ENCODE results near the gene NOP53.

NOP53 gene

GRCh38 chr19:47745010-47745901, at the start of gene NOP53:
Gene NOP53 (plus strand): TSS chr19:47745546. CDS start chr19:47745560, 14 bp downstream.
- CTCF ChIA-PET = interaction anchor here (0.5 to 5.1 kb wide), 19 partner anchors 14 to 461 kb away, joined by 3 to 73 read pairs (median 4); partner anchors contain the start of genes EHD2, KPTN and NAPA
- Histone ChIP-seq H3K4me1 (ENCODE audit: control insufficient read depth, insufficient read depth, low read length) (peaks cover 7% of the 10 kb centered on the region; the same call in 1 of the 2 replicates), H3K36me3 (ENCODE audit: control insufficient read depth in 2 of 2, insufficient read depth in 1 of 2, low read length in 2 of 2) (peaks cover 34 to 36% of the 10 kb centered on the region in 2 experiments), H3K27ac (ENCODE audit: extremely low read depth, low read depth, low read length) (peak within 1 kb of the TSS; percentile 86), H3K9me3 (ENCODE audit: control insufficient read depth, insufficient read depth, low read depth, low read length) (no peaks in the 10 kb centered on the region), H3K4me3 (ENCODE audit: low read depth, low read length) (peak within 1 kb of the TSS; percentile 88)
- POLR2A ChIA-PET = interaction anchor here (0.7 to 2.3 kb wide), 9 partner anchors 10 to 261 kb away, joined by 3 to 7 read pairs (median 4); partner anchors contain the start of genes EHD2, KPTN and SELENOW
- TF ChIP-seq ZBTB11 (tag by site-specific recombination; conservative IDR thresholded peaks at IDR 0.05; ENCODE audit: low read depth) (peak; percentile 94), ZNF639 (tag by site-specific recombination; IDR thresholded peaks at IDR 0.05) (peak; percentile 54; the same call in 1 of the 2 replicates), PRDM10 (tag by site-specific recombination; IDR thresholded peaks at IDR 0.05) (peak; percentile 33; the same call in 1 of the 2 replicates), BCL11A (tag by site-specific recombination; IDR thresholded peaks at IDR 0.05; ENCODE audit: low read depth) (no peak), ZNF2 (tag by site-specific recombination; IDR thresholded peaks at IDR 0.05) (peak; percentile 53; the same call in 1 of the 2 replicates), KLF8 (tag by site-specific recombination; IDR thresholded peaks at IDR 0.05) (peak; percentile 72; the same call in 1 of the 2 replicates), GLIS2 (tag by site-specific recombination; IDR thresholded peaks at IDR 0.05) (no peak), ZBTB7A (tag by site-specific recombination; IDR thresholded peaks at IDR 0.05; ENCODE audit: low read depth) (0 out of 2 replicates have a peak, but pooled peaks have one; percentile 42), IKZF3 (tag by site-specific recombination; IDR thresholded peaks at IDR 0.05) (peak; percentile 76), OVOL3 (tag by site-specific recombination; IDR thresholded peaks at IDR 0.05) (peak; percentile 22; the same call in 1 of the 2 replicates), BCL6B (tag by site-specific recombination; IDR thresholded peaks at IDR 0.05) (peak; percentile 74; the same call in 1 of the 2 replicates), SCRT1 (tag by site-specific recombination; IDR thresholded peaks at IDR 0.05; ENCODE audit: borderline replicate concordance) (no peak), YY1 (tag by site-specific recombination; IDR thresholded peaks at IDR 0.05) (peak; percentile 99), ZBTB44 (tag by site-specific recombination; IDR thresholded peaks at IDR 0.05) (no peak), ZNF518A (tag by site-specific recombination; conservative IDR thresholded peaks at IDR 0.05; ENCODE audit: low read depth) (peak; percentile 92), ZNF362 (tag by site-specific recombination; IDR thresholded peaks at IDR 0.05) (no peak)
